ENCODE data around the gene NXF1. TPM values are rescaled to one million over a fixed set of nuclear protein-coding genes. Genes with fewer than 3 reads are reported as not detected.
A peak's percentile ranks its signal among the peaks of the same experiment; 100 is the strongest.

The NXF1 gene
- total RNA-seq, 1 donor, result 27.8 TPM

GRCh38 chr11:62806611-62807121 is 1.4 kb upstream of the NXF1 start:
- TF ChIP-seq CTCF (IDR thresholded peaks at IDR 0.05; ENCODE audit: insufficient read depth, low read length), result no peak
- no peak overlapping the region for H3K4me3 ChIP-seq (ENCODE audit: low read depth, low read length)
- peak; percentile 38 for DNase-seq (ENCODE audit: low read depth)

- no peak for DNase-seq (ENCODE audit: low read depth)
- no peak for TF ChIP-seq CTCF (IDR thresholded peaks at IDR 0.05; ENCODE audit: insufficient read depth, low read length)
- H3K4me3 ChIP-seq (ENCODE audit: low read depth, low read length), result peak overlapping the region; percentile 97
These were observed 761 bp upstream of the NXF1 start for GRCh38 chr11:62805961-62806441.

- DNase-seq (ENCODE audit: low read depth), result peak; percentile 60
- no peak for TF ChIP-seq CTCF (IDR thresholded peaks at IDR 0.05; ENCODE audit: insufficient read depth, low read length)
- peak overlapping the region; percentile 97 for H3K4me3 ChIP-seq (ENCODE audit: low read depth, low read length)
These were observed 747 bp downstream of the NXF1 start for GRCh38 chr11:62804310-62805075.

GRCh38 chr11:62801071-62801470 is 4.2 kb downstream of the NXF1 start:
- no peak for TF ChIP-seq CTCF (IDR thresholded peaks at IDR 0.05; ENCODE audit: insufficient read depth, low read length)
- DNase-seq (ENCODE audit: low read depth), result no peak
- H3K4me3 ChIP-seq (ENCODE audit: low read depth, low read length), result no peak overlapping the region

GRCh38 chr11:62799486-62799885 is 5.8 kb downstream of the NXF1 start:
- no peak for TF ChIP-seq CTCF (IDR thresholded peaks at IDR 0.05; ENCODE audit: insufficient read depth, low read length)
- no peak overlapping the region for H3K4me3 ChIP-seq (ENCODE audit: low read depth, low read length)
- no peak for DNase-seq (ENCODE audit: low read depth)

GRCh38 chr11:62796281-62796680 is 9.0 kb downstream of the NXF1 start:
- no peak for TF ChIP-seq CTCF (IDR thresholded peaks at IDR 0.05; ENCODE audit: insufficient read depth, low read length)
- no peak overlapping the region for H3K4me3 ChIP-seq (ENCODE audit: low read depth, low read length)
- DNase-seq (ENCODE audit: low read depth), result no peak
